Astrocyte (in vitro differentiated cells and primary cell): ENCODE data around the gene ZNF532.

ENCODE experiments used
- EZH2 ChIP-seq: IDR thresholded peaks from 2 replicates; pipeline ENCODE4 v1.6.1; 2012; ENCODE audit warnings: mild to moderate bottlenecking, low read length, inconsistent platforms; ENCODE audit not compliant: insufficient read depth
- TF ChIP-seq, protein P1 (sequence below): IDR thresholded peaks from 2 replicates; pipeline ENCODE4 v1.5.1; 2011; ENCODE audit warnings: low read depth, mild to moderate bottlenecking, inconsistent platforms, low read length, moderate library complexity; ENCODE audit not compliant: insufficient read depth

- TF ChIP-seq, protein P1, sequence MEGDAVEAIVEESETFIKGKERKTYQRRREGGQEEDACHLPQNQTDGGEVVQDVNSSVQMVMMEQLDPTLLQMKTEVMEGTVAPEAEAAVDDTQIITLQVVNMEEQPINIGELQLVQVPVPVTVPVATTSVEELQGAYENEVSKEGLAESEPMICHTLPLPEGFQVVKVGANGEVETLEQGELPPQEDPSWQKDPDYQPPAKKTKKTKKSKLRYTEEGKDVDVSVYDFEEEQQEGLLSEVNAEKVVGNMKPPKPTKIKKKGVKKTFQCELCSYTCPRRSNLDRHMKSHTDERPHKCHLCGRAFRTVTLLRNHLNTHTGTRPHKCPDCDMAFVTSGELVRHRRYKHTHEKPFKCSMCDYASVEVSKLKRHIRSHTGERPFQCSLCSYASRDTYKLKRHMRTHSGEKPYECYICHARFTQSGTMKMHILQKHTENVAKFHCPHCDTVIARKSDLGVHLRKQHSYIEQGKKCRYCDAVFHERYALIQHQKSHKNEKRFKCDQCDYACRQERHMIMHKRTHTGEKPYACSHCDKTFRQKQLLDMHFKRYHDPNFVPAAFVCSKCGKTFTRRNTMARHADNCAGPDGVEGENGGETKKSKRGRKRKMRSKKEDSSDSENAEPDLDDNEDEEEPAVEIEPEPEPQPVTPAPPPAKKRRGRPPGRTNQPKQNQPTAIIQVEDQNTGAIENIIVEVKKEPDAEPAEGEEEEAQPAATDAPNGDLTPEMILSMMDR: no peak
- no peak for TF ChIP-seq EZH2
Observed at GRCh38 chr18:58870621-58871020, 5.9 kb downstream of the ZNF532 start.
